ENCODE data around the gene STARD9.

The STARD9 gene

GRCh38 chr15:42681119-42681518 is 105.7 kb downstream of the STARD9 start:
- no peak for TF ChIP-seq CTCF (conservative IDR thresholded peaks at IDR 0.05; ENCODE audit: low read depth, low read length)
- no peak overlapping the region for H3K4me3 ChIP-seq (ENCODE audit: low read depth, low read length)
- no peak for DNase-seq (ENCODE audit: low read depth)

- no peak for DNase-seq (ENCODE audit: low read depth)
- H3K4me3 ChIP-seq (ENCODE audit: low read depth, low read length), result no peak overlapping the region
- no peak for TF ChIP-seq CTCF (conservative IDR thresholded peaks at IDR 0.05; ENCODE audit: low read depth, low read length)
Measured at GRCh38 chr15:42686281-42686680, 110.9 kb downstream of the STARD9 start.

GRCh38 chr15:42687740-42688139 is 112.3 kb downstream of the STARD9 start:
- DNase-seq (ENCODE audit: low read depth), result no peak
- TF ChIP-seq CTCF (conservative IDR thresholded peaks at IDR 0.05; ENCODE audit: low read depth, low read length), result no peak
- H3K4me3 ChIP-seq (ENCODE audit: low read depth, low read length), result no peak overlapping the region

GRCh38 chr15:42688301-42688700 is 112.9 kb downstream of the STARD9 start:
- DNase-seq (ENCODE audit: low read depth), result no peak
- TF ChIP-seq CTCF (conservative IDR thresholded peaks at IDR 0.05; ENCODE audit: low read depth, low read length), result no peak
- no peak overlapping the region for H3K4me3 ChIP-seq (ENCODE audit: low read depth, low read length)

- TF ChIP-seq CTCF (conservative IDR thresholded peaks at IDR 0.05; ENCODE audit: low read depth, low read length), result no peak
- no peak overlapping the region for H3K4me3 ChIP-seq (ENCODE audit: low read depth, low read length)
- no peak for DNase-seq (ENCODE audit: low read depth)
Measured at GRCh38 chr15:42691308-42691707, 115.9 kb downstream of the STARD9 start.

GRCh38 chr15:42691770-42692169 is 116.4 kb downstream of the STARD9 start:
- no peak for DNase-seq (ENCODE audit: low read depth)
- H3K4me3 ChIP-seq (ENCODE audit: low read depth, low read length), result no peak overlapping the region
- TF ChIP-seq CTCF (conservative IDR thresholded peaks at IDR 0.05; ENCODE audit: low read depth, low read length), result no peak

- no peak overlapping the region for H3K4me3 ChIP-seq (ENCODE audit: low read depth, low read length)
- DNase-seq (ENCODE audit: low read depth), result no peak
- no peak for TF ChIP-seq CTCF (conservative IDR thresholded peaks at IDR 0.05; ENCODE audit: low read depth, low read length)
Measured at GRCh38 chr15:42692536-42692935, 117.1 kb downstream of the STARD9 start.

Data from choroid plexus epithelial cell (primary cell).